ENCODE results near the gene PRKCE.

PRKCE gene

GRCh38 chr2:45797451-45798230 is 146.2 kb downstream of the PRKCE start:
- H3K27me3 ChIP-seq (replicated peaks), result no peaks in the 10 kb centered on the region
- in situ Hi-C loops (cut with HindIII; ENCODE audit: low pct_ligation_motif_present, low sequenced_read_pairs), result no loop called here
- no peak overlapping the region for H3K4me3 ChIP-seq (ENCODE audit: low read depth, low read length)
- TF ChIP-seq CTCF (IDR thresholded peaks at IDR 0.05; ENCODE audit: low read depth, low read length, missing control alignments), result no peak
- no peak for DNase-seq
- H3K36me3 ChIP-seq (replicated peaks), result no peaks in the 10 kb centered on the region
- H3K27ac ChIP-seq, result no peak overlapping the region

GRCh38 chr2:45799679-45800381 is 148.4 kb downstream of the PRKCE start:
- H3K27ac ChIP-seq, result no peak overlapping the region
- no peak for DNase-seq
- TF ChIP-seq CTCF (IDR thresholded peaks at IDR 0.05; ENCODE audit: low read depth, low read length, missing control alignments), result no peak
- H3K27me3 ChIP-seq (replicated peaks), result no peaks in the 10 kb centered on the region
- no peaks in the 10 kb centered on the region for H3K36me3 ChIP-seq (replicated peaks)
- H3K4me3 ChIP-seq (ENCODE audit: low read depth, low read length), result no peak overlapping the region
- in situ Hi-C loops (cut with HindIII; ENCODE audit: low pct_ligation_motif_present, low sequenced_read_pairs), result no loop called here

- H3K36me3 ChIP-seq (replicated peaks), result no peaks in the 10 kb centered on the region
- DNase-seq, result no peak
- H3K27me3 ChIP-seq (replicated peaks), result no peaks in the 10 kb centered on the region
- no peak overlapping the region for H3K27ac ChIP-seq
- no peak overlapping the region for H3K4me3 ChIP-seq (ENCODE audit: low read depth, low read length)
- TF ChIP-seq CTCF (IDR thresholded peaks at IDR 0.05; ENCODE audit: low read depth, low read length, missing control alignments), result no peak
- in situ Hi-C loops (cut with HindIII; ENCODE audit: low pct_ligation_motif_present, low sequenced_read_pairs), result no loop called here
Observed at GRCh38 chr2:45802499-45803138, 151.1 kb downstream of the PRKCE start.

- H3K36me3 ChIP-seq (replicated peaks), result no peaks in the 10 kb centered on the region
- no peaks in the 10 kb centered on the region for H3K27me3 ChIP-seq (replicated peaks)
- no peak for DNase-seq
- no peak overlapping the region for H3K4me3 ChIP-seq (ENCODE audit: low read depth, low read length)
- no peak overlapping the region for H3K27ac ChIP-seq
- no peak for TF ChIP-seq CTCF (IDR thresholded peaks at IDR 0.05; ENCODE audit: low read depth, low read length, missing control alignments)
- in situ Hi-C loops (cut with HindIII; ENCODE audit: low pct_ligation_motif_present, low sequenced_read_pairs), result no loop called here
Observed at GRCh38 chr2:45804987-45805755, 153.7 kb downstream of the PRKCE start.

GRCh38 chr2:45806563-45807358 is 155.3 kb downstream of the PRKCE start:
- in situ Hi-C loops (cut with HindIII; ENCODE audit: low pct_ligation_motif_present, low sequenced_read_pairs), result no loop called here
- H3K4me3 ChIP-seq (ENCODE audit: low read depth, low read length), result no peak overlapping the region
- no peak for DNase-seq
- no peaks in the 10 kb centered on the region for H3K36me3 ChIP-seq (replicated peaks)
- no peak for TF ChIP-seq CTCF (IDR thresholded peaks at IDR 0.05; ENCODE audit: low read depth, low read length, missing control alignments)
- H3K27me3 ChIP-seq (replicated peaks), result no peaks in the 10 kb centered on the region
- H3K27ac ChIP-seq, result no peak overlapping the region
